ENCODE measurements around the gene GPR152.

- TF ChIP-seq CTCF (IDR thresholded peaks at IDR 0.05) (no peak), POLR2AphosphoS5 (IDR thresholded peaks at IDR 0.05) (no peak), POLR2A (IDR thresholded peaks at IDR 0.05) (no peak)
Measured at GRCh38 chr11:67423466-67423865, 29.1 kb downstream of the GPR152 start.

Data from sigmoid colon (tissue), 4 donors.